GM23338 (cell line): ENCODE measurements around the gene AGPAT3. TPM values are rescaled to one million over a fixed set of nuclear protein-coding genes. Genes with fewer than 3 reads are reported as not detected.

ENCODE experiments used
- ATAC-seq: fragments of 200-7000 bp; cut with Tn5 transposase; 3 replicates; pipeline ENCODE4 v1.9.1; 2020
- DNase-seq: peaks from one replicate; pipeline ENCODE4 v3.0.0-alpha.2; 2015; ENCODE audit warnings: low spot score
- H2AFZ ChIP-seq: fragments of 200-600 bp; sonication (generic); 2 replicates; pipeline ENCODE4 v1.8.0; 2016; ENCODE audit warnings: antibody characterized with exemption, mild to moderate bottlenecking, moderate library complexity
- H3F3A ChIP-seq: fragments of 200-600 bp; sonication (generic); replicated peaks from 2 replicates; pipeline ENCODE4 v1.8.0; 2017; ENCODE audit warnings: antibody characterized with exemption, mixed run types, low read depth
- H3K27ac ChIP-seq: fragments of 200-600 bp; sonication (generic); 2 replicates; pipeline ENCODE4 v1.6.1; 2016; ENCODE audit warnings: low read depth
- H3K27me3 ChIP-seq: fragments of 200-600 bp; sonication (generic); 2 replicates; pipeline ENCODE4 v1.8.0; 2016; ENCODE audit warnings: mild to moderate bottlenecking, mixed run types, moderate library complexity; ENCODE audit not compliant: insufficient read depth
- H3K36me3 ChIP-seq: fragments of 200-600 bp; sonication (generic); 2 replicates; pipeline ENCODE4 v1.8.0; 2016; ENCODE audit warnings: mild to moderate bottlenecking; ENCODE audit not compliant: insufficient read depth
- H3K4me1 ChIP-seq: fragments of 200-600 bp; sonication (generic); 2 replicates; pipeline ENCODE4 v1.8.0; 2016; ENCODE audit warnings: mild to moderate bottlenecking, moderate library complexity; ENCODE audit not compliant: insufficient read depth
- H3K4me2 ChIP-seq: fragments of 200-600 bp; sonication (generic); 2 replicates; pipeline ENCODE4 v1.7.1; 2017; ENCODE audit warnings: mixed run types
- H3K4me3 ChIP-seq: fragments of 200-600 bp; sonication (generic); 2 replicates; pipeline ENCODE4 v1.6.1; 2016; ENCODE audit warnings: mixed run types
- H3K79me2 ChIP-seq: fragments of 200-600 bp; sonication (generic); replicated peaks from 2 replicates; pipeline ENCODE4 v1.8.0; 2017; ENCODE audit warnings: mild to moderate bottlenecking; ENCODE audit not compliant: insufficient read depth
- H3K9me2 ChIP-seq: fragments of 200-600 bp; sonication (generic); 2 replicates; pipeline ENCODE4 v1.8.0; 2017; ENCODE audit not compliant: insufficient read depth
- H4K20me1 ChIP-seq: fragments of 200-600 bp; sonication (generic); replicated peaks from 2 replicates; pipeline ENCODE4 v1.8.0; 2017; ENCODE audit warnings: mild to moderate bottlenecking; ENCODE audit not compliant: insufficient read depth
- H3K27ac Mint-ChIP-seq: 2 replicates; pipeline ENCODE4 v1.8.0; 2020; ENCODE audit warnings: inconsistent platforms, mild to moderate bottlenecking, moderate library complexity, mixed read lengths
- H3K27me3 Mint-ChIP-seq: 3 replicates; pipeline ENCODE4 v1.8.0; 2022; ENCODE audit warnings: low read depth, mild to moderate bottlenecking, moderate library complexity, mixed read lengths, inconsistent platforms; ENCODE audit not compliant: insufficient read depth, poor library complexity
- H3K36me3 Mint-ChIP-seq: 3 replicates; pipeline ENCODE4 v1.8.0; 2021; ENCODE audit warnings: low read depth, mild to moderate bottlenecking, inconsistent platforms, moderate library complexity, mixed read lengths
- H3K4me1 Mint-ChIP-seq: 3 replicates; pipeline ENCODE4 v1.8.0; 2020; ENCODE audit warnings: mild to moderate bottlenecking, inconsistent platforms, mixed read lengths
- H3K4me3 Mint-ChIP-seq: 3 replicates; pipeline ENCODE4 v1.8.0; 2021; ENCODE audit warnings: moderate library complexity, mild to moderate bottlenecking, inconsistent platforms, mixed read lengths
- H3K9me3 Mint-ChIP-seq: 3 replicates; pipeline ENCODE4 v1.8.0; 2020; ENCODE audit warnings: moderate library complexity, mild to moderate bottlenecking, inconsistent platforms, mixed read lengths
- CREB1 ChIP-seq: fragments of 250-450 bp; sonication (Bioruptor Pico); IDR thresholded peaks from 2 replicates; pipeline ENCODE4 v1.5.0; 2020; ENCODE audit warnings: low read depth, mild to moderate bottlenecking, moderate library complexity
- CTCF ChIP-seq, 2 experiments: fragments of 200-600 bp in 1 of 2; sonication (generic) in 1 of 2; conservative IDR thresholded peaks; 2 replicates each; pipeline versions ENCODE4 v1.5.1 to v1.6.1; 2016 to 2017; ENCODE audit warnings: antibody characterized with exemption in 2 of 2, low read depth in 2 of 2, mild to moderate bottlenecking in 2 of 2, moderate library complexity in 1 of 2
- ETS1 ChIP-seq: IDR thresholded peaks from 2 replicates; pipeline ENCODE4 v1.6.1; 2016; ENCODE audit warnings: antibody characterized with exemption
- EZH2 ChIP-seq: fragments of 200-600 bp; sonication (generic); IDR thresholded peaks from one replicate; pipeline ENCODE4 v1.8.0; 2017; ENCODE audit warnings: antibody characterized with exemption, mild to moderate bottlenecking, low read depth; ENCODE audit not compliant: unreplicated experiment
- EZH2phosphoT487 ChIP-seq: fragments of 200-600 bp; sonication (generic); IDR thresholded peaks from one replicate; pipeline ENCODE4 v1.8.1; 2018; ENCODE audit warnings: antibody characterized with exemption; ENCODE audit not compliant: unreplicated experiment
- JUNB ChIP-seq: IDR thresholded peaks from one replicate; pipeline ENCODE4 v1.6.1; 2016; ENCODE audit warnings: antibody characterized with exemption; ENCODE audit not compliant: unreplicated experiment
- NANOG ChIP-seq: IDR thresholded peaks from 2 replicates; pipeline ENCODE4 v1.6.1; 2016; ENCODE audit warnings: antibody characterized with exemption, borderline replicate concordance
- POLR2AphosphoS5 ChIP-seq: IDR thresholded peaks from 2 replicates; pipeline ENCODE4 v1.6.1; 2016; ENCODE audit warnings: antibody characterized with exemption, low read depth
- REST ChIP-seq: IDR thresholded peaks from one replicate; pipeline ENCODE4 v1.6.1; 2018; ENCODE audit warnings: antibody characterized with exemption; ENCODE audit not compliant: unreplicated experiment
- STAT1 ChIP-seq: IDR thresholded peaks from one replicate; pipeline ENCODE4 v1.6.1; 2016; ENCODE audit warnings: antibody characterized with exemption; ENCODE audit not compliant: unreplicated experiment
- ZNF114 ChIP-seq: fragments of 250-450 bp; sonication (Bioruptor Pico); IDR thresholded peaks from 2 replicates; pipeline ENCODE4 v1.5.0; 2020; ENCODE audit warnings: mild to moderate bottlenecking, moderate library complexity
- ZNF331 ChIP-seq: fragments of 250-450 bp; sonication (Bioruptor Pico); IDR thresholded peaks from 2 replicates; pipeline ENCODE4 v1.5.0; 2020; ENCODE audit warnings: low read depth, mild to moderate bottlenecking, moderate library complexity
- ZNF462 ChIP-seq: fragments of 250-450 bp; sonication (Bioruptor Pico); IDR thresholded peaks from 2 replicates; pipeline ENCODE4 v1.5.0; 2020; ENCODE audit warnings: mild to moderate bottlenecking, moderate library complexity
- polyA plus RNA-seq: library from polyadenylated mRNA; unstranded; fragments of >200 nt; fragmentation: Nextera tagmentation; extraction: Ambion mirVana; gene quantifications from 2 replicates; pipeline ENCODE4 v1.2.1, GENCODE V29; 2016
- total RNA-seq: library from RNA; depleted of rRNA; stranded (reverse); fragments of >200 nt; shearing (Covaris generic); gene quantifications from 2 replicates; pipeline ENCODE4 v1.2.3, GENCODE V29; 2014

Gene AGPAT3
- total and polyA plus RNA-seq, 2 experiments from 2014 or later, result 2.1 to 6.1 TPM

- ATAC-seq (no peak), DNase-seq (no peak)
- H3F3A ChIP-seq, result no peaks in the 10 kb centered on the region
- Mint-ChIP-seq H3K36me3 (no peaks in the 10 kb centered on the region), H3K27ac (no peak overlapping the region), H3K4me3 (no peak overlapping the region), H3K4me1 (peaks cover 8% of the 10 kb centered on the region), H3K27me3 (peaks cover 10% of the 10 kb centered on the region), H3K9me3 (no peaks in the 10 kb centered on the region)
- H2AFZ ChIP-seq, result no peak overlapping the region
- H3K36me3 ChIP-seq, result no peaks in the 10 kb centered on the region
- no peak overlapping the region for H3K27ac ChIP-seq
- H3K4me1 ChIP-seq, result no peaks in the 10 kb centered on the region
- H3K27me3 ChIP-seq, result no peaks in the 10 kb centered on the region
- H3K79me2 ChIP-seq, result no peaks in the 10 kb centered on the region
- H4K20me1 ChIP-seq, result no peaks in the 10 kb centered on the region
- no peak overlapping the region for H3K4me3 ChIP-seq
- no peak overlapping the region for H3K4me2 ChIP-seq
- TF ChIP-seq ZNF114 (CRISPR knock-in tag) (no peak), CREB1 (CRISPR knock-in tag) (no peak), JUNB (no peak), POLR2AphosphoS5 (no peak), ZNF462 (no peak), ZNF331 (CRISPR knock-in tag) (no peak), STAT1 (no peak), NANOG (no peak), EZH2 (no peak), CTCF (conservative IDR thresholded peaks at IDR 0.05; ENCODE audit: low read depth in 2 of 2) (no peak), EZH2phosphoT487 (no peak), REST (no peak), ETS1 (no peak)
- H3K9me2 ChIP-seq, result no peaks in the 10 kb centered on the region
Measured at GRCh38 chr21:43940329-43941050, 75.5 kb downstream of the AGPAT3 start.
